HEK293 (cell line): ENCODE results near the gene CCM2.
"Not testable (repeated sequence)": the region's sequence is repeated elsewhere in the genome, so short reads cannot be mapped to it uniquely, and the experiment has no call there.

Source experiments
- CTCF ChIA-PET: fragments of 350-600 bp; formaldehyde crosslinking; extraction: SDS; loops from one replicate; lab custom pipeline; 2021; ENCODE audit warnings: antibody characterized with exemption; lab: Yijun Ruan, JAX
- POLR2A ChIA-PET: fragments of 300-600 bp; formaldehyde crosslinking; extraction: SDS; loops from one replicate; lab custom pipeline; 2020; ENCODE audit warnings: antibody characterized with exemption, inconsistent platforms; lab: Yijun Ruan, JAX
- H3K27ac ChIP-seq: fragments of 200-500 bp; sonication (Bioruptor generic); 2 replicates; pipeline ENCODE4 v1.5.1; 2014; ENCODE audit warnings: low read depth, low read length, control low read depth, inconsistent platforms; ENCODE audit errors: extremely low read depth
- H3K36me3 ChIP-seq, 2 experiments: fragments of 200-500 bp in 1 of 2; sonication (Bioruptor generic) in 1 of 2; 1 replicate in 1 of 2; 2 replicates in 1 of 2; pipeline ENCODE4 v1.5.1; 2014 to 2017; ENCODE audit warnings: inconsistent platforms in 2 of 2, low read length in 2 of 2; ENCODE audit not compliant: control insufficient read depth in 2 of 2, insufficient read depth in 1 of 2
- H3K4me1 ChIP-seq: fragments of 200-500 bp; sonication (Bioruptor generic); 2 replicates; pipeline ENCODE4 v1.5.1; 2014; ENCODE audit warnings: mild to moderate bottlenecking, low read length, inconsistent platforms; ENCODE audit not compliant: control insufficient read depth, insufficient read depth
- H3K4me3 ChIP-seq: 2 replicates; pipeline ENCODE4 v1.5.1; 2011; ENCODE audit warnings: low read depth, mild to moderate bottlenecking, control low read depth, low read length, moderate library complexity
- H3K9me3 ChIP-seq: fragments of 200-500 bp; sonication (Bioruptor generic); 2 replicates; pipeline ENCODE4 v1.5.1; 2014; ENCODE audit warnings: low read depth, low read length, inconsistent platforms; ENCODE audit not compliant: control insufficient read depth, insufficient read depth
- GFI1B ChIP-seq: fragments of 450-650 bp; formaldehyde crosslinking; IDR thresholded peaks from 2 replicates; pipeline ENCODE4 v1.5.1; 2016; ENCODE audit warnings: missing biosample characterization, missing genetic modification characterization
- HOXC10 ChIP-seq: sonication (generic); formaldehyde crosslinking; IDR thresholded peaks from 2 replicates; pipeline ENCODE4 v1.8.1; 2023; ENCODE audit warnings: mild to moderate bottlenecking, missing genetic modification reagents
- KLF16 ChIP-seq: fragments of 450-650 bp; formaldehyde crosslinking; IDR thresholded peaks from 2 replicates; pipeline ENCODE4 v1.5.1; 2017; ENCODE audit warnings: missing biosample characterization, missing genetic modification characterization
- KLF7 ChIP-seq: fragments of 450-650 bp; formaldehyde crosslinking; IDR thresholded peaks from 2 replicates; pipeline ENCODE4 v1.5.1; 2016; ENCODE audit warnings: missing biosample characterization, missing genetic modification characterization, borderline replicate concordance
- OVOL3 ChIP-seq: fragments of 450-650 bp; formaldehyde crosslinking; IDR thresholded peaks from 2 replicates; pipeline ENCODE4 v1.5.1; 2016; ENCODE audit warnings: missing biosample characterization, missing genetic modification characterization
- SP2 ChIP-seq: fragments of 450-650 bp; formaldehyde crosslinking; IDR thresholded peaks from 2 replicates; pipeline ENCODE4 v1.5.1; 2016; ENCODE audit warnings: missing biosample characterization, missing genetic modification characterization
- SP3 ChIP-seq: fragments of 450-650 bp; formaldehyde crosslinking; IDR thresholded peaks from 2 replicates; pipeline ENCODE4 v1.5.1; 2016; ENCODE audit warnings: missing biosample characterization, missing genetic modification characterization
- ZBTB1 ChIP-seq: fragments of 450-650 bp; formaldehyde crosslinking; IDR thresholded peaks from 2 replicates; pipeline ENCODE4 v1.5.1; 2016; ENCODE audit warnings: missing biosample characterization, missing genetic modification characterization
- ZBTB7A ChIP-seq: fragments of 450-650 bp; formaldehyde crosslinking; IDR thresholded peaks from 2 replicates; pipeline ENCODE4 v1.5.1; 2016; ENCODE audit warnings: low read depth, missing biosample characterization, missing genetic modification characterization
- ZEB2 ChIP-seq: fragments of 450-650 bp; formaldehyde crosslinking; IDR thresholded peaks from 2 replicates; pipeline ENCODE4 v1.5.1; 2016; ENCODE audit warnings: missing biosample characterization, missing genetic modification characterization
- ZNF146 ChIP-seq: fragments of 450-650 bp; formaldehyde crosslinking; IDR thresholded peaks from 2 replicates; pipeline ENCODE4 v1.5.1; 2016; ENCODE audit warnings: missing biosample characterization, missing genetic modification characterization
- ZNF274 ChIP-seq, 2 experiments: fragments of 200-500 bp in 1 of 2; fragments of 450-650 bp in 1 of 2; sonication (Bioruptor generic) in 1 of 2; formaldehyde crosslinking in 1 of 2; IDR thresholded peaks; 2 replicates each; pipeline versions ENCODE4 v1.5.1 to v1.6.1; 2014 to 2016; ENCODE audit warnings: borderline replicate concordance in 1 of 2, inconsistent platforms in 1 of 2, low read length in 1 of 2, missing biosample characterization in 1 of 2, missing genetic modification characterization in 1 of 2
- ZNF658 ChIP-seq: fragments of 450-650 bp; formaldehyde crosslinking; IDR thresholded peaks from 2 replicates; pipeline ENCODE4; 2016; ENCODE audit warnings: missing biosample characterization, missing genetic modification characterization
- ZNF791 ChIP-seq: fragments of 450-650 bp; formaldehyde crosslinking; IDR thresholded peaks from 2 replicates; pipeline ENCODE4 v1.5.1; 2016; ENCODE audit warnings: missing biosample characterization, missing genetic modification characterization
- TF ChIP-seq, protein P1 (sequence below): fragments of 450-650 bp; formaldehyde crosslinking; IDR thresholded peaks from 2 replicates; pipeline ENCODE4 v1.5.1; 2016; ENCODE audit warnings: missing biosample characterization, missing genetic modification characterization
- TF ChIP-seq, protein P2 (sequence below): fragments of 450-650 bp; formaldehyde crosslinking; IDR thresholded peaks from 2 replicates; pipeline ENCODE4 v1.5.1; 2016; ENCODE audit warnings: missing biosample characterization, missing genetic modification characterization
- TF ChIP-seq, protein P3 (sequence below): fragments of 450-650 bp; formaldehyde crosslinking; IDR thresholded peaks from 2 replicates; pipeline ENCODE4 v1.5.1; 2016; ENCODE audit warnings: missing biosample characterization, missing genetic modification characterization

CCM2 gene

DNA sequence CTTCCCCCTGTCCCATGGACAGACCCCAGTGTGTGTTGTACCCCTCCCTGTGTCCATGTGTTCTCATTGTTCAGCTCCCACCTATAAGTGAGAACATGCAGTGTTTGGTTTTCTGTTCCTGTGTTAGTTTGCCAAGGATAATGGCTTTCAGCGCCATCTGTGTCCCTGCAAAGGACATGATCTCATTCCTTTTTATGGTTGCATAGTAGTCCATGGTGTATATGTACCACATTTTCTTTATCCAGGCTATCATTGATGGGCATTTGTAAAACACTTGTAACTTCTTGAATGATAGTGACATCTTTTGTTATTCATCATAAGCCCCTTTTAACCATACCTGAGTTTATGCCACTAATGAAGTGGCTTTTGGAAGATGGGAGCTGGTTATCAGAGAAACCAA, 114.3 kb downstream of the CCM2 start:
- H3K27ac ChIP-seq, H3K36me3 ChIP-seq, H3K4me3 ChIP-seq, POLR2A ChIA-PET, H3K9me3 ChIP-seq, H3K4me1 ChIP-seq: not testable (repeated sequence)
- peak; percentile 49; the same call in 1 of the 2 replicates for TF ChIP-seq ZNF146 (tag by site-specific recombination)
- CTCF ChIA-PET: interaction anchor here (0.8 to 1.2 kb wide), 2 partner anchors 21 to 141 kb away, joined by 3 to 4 read pairs; no protein-coding TSS in a partner anchor

DNA sequence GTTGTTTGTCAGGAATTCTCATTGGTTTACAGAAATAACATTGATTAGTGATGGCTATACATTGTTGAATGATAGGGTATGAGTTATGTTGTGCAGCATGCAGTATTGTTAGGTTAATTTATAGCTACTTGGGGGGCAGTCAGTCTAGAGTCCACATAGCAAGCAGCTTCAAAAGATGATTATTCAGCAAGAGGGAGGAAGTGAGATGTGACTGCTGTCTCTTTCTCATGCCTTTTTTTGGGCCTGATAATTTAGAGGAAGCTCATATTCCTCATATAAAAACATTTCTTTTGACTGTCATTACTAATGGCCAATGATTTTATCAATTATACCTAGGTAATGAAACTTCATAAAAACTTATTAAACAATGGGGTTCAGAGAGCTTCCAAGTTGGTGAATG, 114.9 kb downstream of the CCM2 start:
- Histone ChIP-seq H3K27ac (no peak overlapping the region), H3K36me3 (no peaks in the 10 kb centered on the region), H3K4me1 (no peaks in the 10 kb centered on the region), H3K9me3 (no peaks in the 10 kb centered on the region), H3K4me3 (no peak overlapping the region)
- POLR2A ChIA-PET: no interaction called here
- CTCF ChIA-PET: interaction anchor here (0.6 to 1.2 kb wide), 3 partner anchors 21 to 141 kb away, joined by 3 to 4 read pairs (median 3); no protein-coding TSS in a partner anchor
- TF ChIP-seq ZBTB1 (tag by site-specific recombination) (no peak), KLF7 (no peak), SP2 (no peak), KLF16 (tag by site-specific recombination) (no peak), GFI1B (tag by site-specific recombination) (no peak), OVOL3 (tag by site-specific recombination) (no peak), ZNF791 (tag by site-specific recombination) (no peak), HOXC10 (CRISPR knock-in tag) (no peak), ZNF658 (no peak), ZNF274 (IDR thresholded peaks at IDR 0.05; ENCODE audit: low read length) (no peak), ZNF274 (tag by site-specific recombination; IDR thresholded peaks at IDR 0.05; ENCODE audit: borderline replicate concordance) (no peak), ZEB2 (tag by site-specific recombination) (no peak), SP3 (tag by site-specific recombination) (no peak), ZBTB7A (tag by site-specific recombination) (no peak)
- TF ChIP-seq, protein P1, sequence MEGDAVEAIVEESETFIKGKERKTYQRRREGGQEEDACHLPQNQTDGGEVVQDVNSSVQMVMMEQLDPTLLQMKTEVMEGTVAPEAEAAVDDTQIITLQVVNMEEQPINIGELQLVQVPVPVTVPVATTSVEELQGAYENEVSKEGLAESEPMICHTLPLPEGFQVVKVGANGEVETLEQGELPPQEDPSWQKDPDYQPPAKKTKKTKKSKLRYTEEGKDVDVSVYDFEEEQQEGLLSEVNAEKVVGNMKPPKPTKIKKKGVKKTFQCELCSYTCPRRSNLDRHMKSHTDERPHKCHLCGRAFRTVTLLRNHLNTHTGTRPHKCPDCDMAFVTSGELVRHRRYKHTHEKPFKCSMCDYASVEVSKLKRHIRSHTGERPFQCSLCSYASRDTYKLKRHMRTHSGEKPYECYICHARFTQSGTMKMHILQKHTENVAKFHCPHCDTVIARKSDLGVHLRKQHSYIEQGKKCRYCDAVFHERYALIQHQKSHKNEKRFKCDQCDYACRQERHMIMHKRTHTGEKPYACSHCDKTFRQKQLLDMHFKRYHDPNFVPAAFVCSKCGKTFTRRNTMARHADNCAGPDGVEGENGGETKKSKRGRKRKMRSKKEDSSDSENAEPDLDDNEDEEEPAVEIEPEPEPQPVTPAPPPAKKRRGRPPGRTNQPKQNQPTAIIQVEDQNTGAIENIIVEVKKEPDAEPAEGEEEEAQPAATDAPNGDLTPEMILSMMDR: no peak
- TF ChIP-seq, protein P2, sequence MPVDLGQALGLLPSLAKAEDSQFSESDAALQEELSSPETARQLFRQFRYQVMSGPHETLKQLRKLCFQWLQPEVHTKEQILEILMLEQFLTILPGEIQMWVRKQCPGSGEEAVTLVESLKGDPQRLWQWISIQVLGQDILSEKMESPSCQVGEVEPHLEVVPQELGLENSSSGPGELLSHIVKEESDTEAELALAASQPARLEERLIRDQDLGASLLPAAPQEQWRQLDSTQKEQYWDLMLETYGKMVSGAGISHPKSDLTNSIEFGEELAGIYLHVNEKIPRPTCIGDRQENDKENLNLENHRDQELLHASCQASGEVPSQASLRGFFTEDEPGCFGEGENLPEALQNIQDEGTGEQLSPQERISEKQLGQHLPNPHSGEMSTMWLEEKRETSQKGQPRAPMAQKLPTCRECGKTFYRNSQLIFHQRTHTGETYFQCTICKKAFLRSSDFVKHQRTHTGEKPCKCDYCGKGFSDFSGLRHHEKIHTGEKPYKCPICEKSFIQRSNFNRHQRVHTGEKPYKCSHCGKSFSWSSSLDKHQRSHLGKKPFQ: no peak
- TF ChIP-seq, protein P3, sequence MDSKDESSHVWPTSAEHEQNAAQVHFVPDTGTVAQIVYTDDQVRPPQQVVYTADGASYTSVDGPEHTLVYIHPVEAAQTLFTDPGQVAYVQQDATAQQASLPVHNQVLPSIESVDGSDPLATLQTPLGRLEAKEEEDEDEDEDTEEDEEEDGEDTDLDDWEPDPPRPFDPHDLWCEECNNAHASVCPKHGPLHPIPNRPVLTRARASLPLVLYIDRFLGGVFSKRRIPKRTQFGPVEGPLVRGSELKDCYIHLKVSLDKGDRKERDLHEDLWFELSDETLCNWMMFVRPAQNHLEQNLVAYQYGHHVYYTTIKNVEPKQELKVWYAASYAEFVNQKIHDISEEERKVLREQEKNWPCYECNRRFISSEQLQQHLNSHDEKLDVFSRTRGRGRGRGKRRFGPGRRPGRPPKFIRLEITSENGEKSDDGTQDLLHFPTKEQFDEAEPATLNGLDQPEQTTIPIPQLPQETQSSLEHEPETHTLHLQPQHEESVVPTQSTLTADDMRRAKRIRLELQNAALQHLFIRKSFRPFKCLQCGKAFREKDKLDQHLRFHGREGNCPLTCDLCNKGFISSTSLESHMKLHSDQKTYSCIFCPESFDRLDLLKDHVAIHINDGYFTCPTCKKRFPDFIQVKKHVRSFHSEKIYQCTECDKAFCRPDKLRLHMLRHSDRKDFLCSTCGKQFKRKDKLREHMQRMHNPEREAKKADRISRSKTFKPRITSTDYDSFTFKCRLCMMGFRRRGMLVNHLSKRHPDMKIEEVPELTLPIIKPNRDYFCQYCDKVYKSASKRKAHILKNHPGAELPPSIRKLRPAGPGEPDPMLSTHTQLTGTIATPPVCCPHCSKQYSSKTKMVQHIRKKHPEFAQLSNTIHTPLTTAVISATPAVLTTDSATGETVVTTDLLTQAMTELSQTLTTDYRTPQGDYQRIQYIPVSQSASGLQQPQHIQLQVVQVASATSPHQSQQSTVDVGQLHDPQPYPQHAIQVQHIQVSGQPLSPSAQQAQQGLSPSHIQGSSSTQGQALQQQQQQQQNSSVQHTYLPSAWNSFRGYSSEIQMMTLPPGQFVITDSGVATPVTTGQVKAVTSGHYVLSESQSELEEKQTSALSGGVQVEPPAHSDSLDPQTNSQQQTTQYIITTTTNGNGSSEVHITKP (tag by site-specific recombination): no peak
